Right ventricle myocardium inferior (tissue), 1 donor: ENCODE measurements around the gene ARMH2. TPM values are rescaled to one million over a fixed set of nuclear protein-coding genes. Genes with fewer than 3 reads are reported as not detected.
"Not testable (repeated sequence)": the region's sequence is repeated elsewhere in the genome, so short reads cannot be mapped to it uniquely, and the experiment has no call there.

Source experiments
- ATAC-seq: fragments of 200-7000 bp; cut with Tn5 transposase; one replicate; pipeline ENCODE4 v1.9.1; 2020; ENCODE audit warnings: mild to moderate bottlenecking, moderate library complexity
- DNase-seq: peaks from one replicate; pipeline ENCODE4 v3.0.0; 2021; ENCODE audit errors: missing footprints
- intact Hi-C: fragments of 100-400 bp; cut with DNase I; formaldehyde crosslinking; loops from one replicate; pipeline ENCODE4 v1.11.0; 2022
- total RNA-seq: library from RNA; stranded (reverse); fragmentation: NEBNext Ultra II Directional; extraction: Animal tissue kit (Norgen Biotek cat#: 25700); gene quantifications from one replicate; pipeline ENCODE4 v1.2.1, GENCODE V29; 2021
- donor health status: DM: no; HTN: yes; CAD: no; lungs with severe emphysema.

Gene ARMH2
- total RNA-seq, 1 donor from 2014 or later: not detected

- DNase-seq (peak; percentile 100), ATAC-seq (peak; percentile 99)
- intact Hi-C loops: loop anchor here (2.0 kb wide), 1 partner anchor 54 kb away; no protein-coding TSS in a partner anchor
Observed at GRCh38 chr6:24774696-24775519, 23.8 kb downstream of the ARMH2 start, which contains the start of gene GMNN. TSS of gene GMNN (plus strand) at chr6:24774937. CDS start at chr6:24777247, 2,310 bp downstream.

- intact Hi-C loops: no loop called here
- ATAC-seq (no peak), DNase-seq (no peak)
Observed at GRCh38 chr6:24768361-24768760, 30.4 kb downstream of the ARMH2 start.

- DNase-seq (no peak), ATAC-seq (no peak)
- intact Hi-C loops: no loop called here
Observed at GRCh38 chr6:24766680-24767462, 31.8 kb downstream of the ARMH2 start.

- intact Hi-C loops, ATAC-seq, DNase-seq: not testable (repeated sequence)
Observed at GRCh38 chr6:24765968-24766367, 32.7 kb downstream of the ARMH2 start.

GRCh38 chr6:24764833-24765828, 33.6 kb downstream of the ARMH2 start:
- intact Hi-C loops: loop anchor here (5.0 kb wide), 1 partner anchor 183 kb away; no protein-coding TSS in a partner anchor
- not testable (repeated sequence) for DNase-seq, ATAC-seq

GRCh38 chr6:24763578-24763977, 35.1 kb downstream of the ARMH2 start:
- intact Hi-C loops: loop anchor here (5.0 kb wide), 1 partner anchor 181 kb away; no protein-coding TSS in a partner anchor
- no peak for DNase-seq
- no peak for ATAC-seq

GRCh38 chr6:24761851-24762250, 36.9 kb downstream of the ARMH2 start:
- no peak for ATAC-seq
- intact Hi-C loops: loop anchor here (5.0 kb wide), 1 partner anchor 180 kb away; no protein-coding TSS in a partner anchor
- DNase-seq: no peak

GRCh38 chr6:24761193-24761835, 37.4 kb downstream of the ARMH2 start:
- intact Hi-C loops: loop anchor here (5.0 kb wide), 1 partner anchor 179 kb away; no protein-coding TSS in a partner anchor
- ATAC-seq (no peak), DNase-seq (no peak)

- DNase-seq (no peak), ATAC-seq (no peak)
- intact Hi-C loops: loop anchor here (5.0 kb wide), 1 partner anchor 178 kb away; no protein-coding TSS in a partner anchor
Observed at GRCh38 chr6:24760210-24760609, 38.5 kb downstream of the ARMH2 start.

GRCh38 chr6:24759718-24760117, 39.0 kb downstream of the ARMH2 start:
- ATAC-seq: no peak
- no peak for DNase-seq
- intact Hi-C loops: loop anchor here (5.0 kb wide), 1 partner anchor 177 kb away; no protein-coding TSS in a partner anchor

- intact Hi-C loops: no loop called here
- ATAC-seq (peak; percentile 28), DNase-seq (no peak)
Observed at GRCh38 chr6:24757611-24758010, 41.1 kb downstream of the ARMH2 start.

- intact Hi-C loops: no loop called here
- DNase-seq: no peak
- no peak for ATAC-seq
Observed at GRCh38 chr6:24755279-24755678, 43.4 kb downstream of the ARMH2 start.

GRCh38 chr6:24754378-24754777, 44.3 kb downstream of the ARMH2 start:
- DNase-seq, intact Hi-C loops, ATAC-seq: not testable (repeated sequence)

- intact Hi-C loops: no loop called here
- ATAC-seq (no peak), DNase-seq (no peak)
Observed at GRCh38 chr6:24753545-24753944, 45.2 kb downstream of the ARMH2 start.

GRCh38 chr6:24752917-24753492, 45.7 kb downstream of the ARMH2 start:
- ATAC-seq (no peak), DNase-seq (no peak)
- intact Hi-C loops: no loop called here

- DNase-seq (no peak), ATAC-seq (no peak)
- intact Hi-C loops: no loop called here
Observed at GRCh38 chr6:24752503-24752902, 46.2 kb downstream of the ARMH2 start.

- DNase-seq, intact Hi-C loops, ATAC-seq: not testable (repeated sequence)
Observed at GRCh38 chr6:24750878-24751277, 47.8 kb downstream of the ARMH2 start.
